Smooth muscle cell (in vitro differentiated cells): Measurements from ENCODE around the gene TCHP. TPM values are rescaled to one million over a fixed set of nuclear protein-coding genes. Genes with fewer than 3 reads are reported as not detected.
"Not testable (repeated sequence)": the region's sequence is repeated elsewhere in the genome, so short reads cannot be mapped to it uniquely, and the experiment has no call there.

Experiments used
- DNase-seq: peaks from one replicate; lab custom pipeline; 2025; ENCODE audit not compliant: unreplicated experiment; lab: John Stamatoyannopoulos, UW
- H2AFZ ChIP-seq: fragments of 200-600 bp; sonication (generic); 2 replicates; pipeline ENCODE4 v1.6.0; 2016; ENCODE audit warnings: antibody characterized with exemption, low read depth, mild to moderate bottlenecking
- H3F3A ChIP-seq: fragments of 200-600 bp; sonication (generic); 2 replicates; pipeline ENCODE4 v1.6.0; 2017; ENCODE audit warnings: antibody characterized with exemption, low read depth
- H3K27ac ChIP-seq: fragments of 200-600 bp; sonication (generic); 2 replicates; pipeline ENCODE4 v1.5.1; 2016; ENCODE audit warnings: low read depth, mild to moderate bottlenecking
- H3K27me3 ChIP-seq: fragments of 200-600 bp; sonication (generic); 2 replicates; pipeline ENCODE4 v1.6.1; 2016; ENCODE audit warnings: low read depth, mild to moderate bottlenecking
- H3K36me3 ChIP-seq: fragments of 200-600 bp; sonication (generic); 2 replicates; pipeline ENCODE4 v1.5.1; 2016; ENCODE audit warnings: low read depth
- H3K4me1 ChIP-seq: fragments of 200-600 bp; sonication (generic); 2 replicates; pipeline ENCODE4 v1.5.1; 2016; ENCODE audit warnings: low read depth
- H3K4me2 ChIP-seq: fragments of 200-600 bp; sonication (generic); 2 replicates; pipeline ENCODE4 v1.6.0; 2016; ENCODE audit warnings: mild to moderate bottlenecking
- H3K4me3 ChIP-seq: fragments of 200-600 bp; sonication (generic); 2 replicates; pipeline ENCODE4 v1.5.1; 2016; ENCODE audit warnings: mild to moderate bottlenecking
- H3K79me2 ChIP-seq: fragments of 200-600 bp; sonication (generic); 2 replicates; pipeline ENCODE4 v1.6.0; 2016; ENCODE audit warnings: low read depth, mild to moderate bottlenecking
- H3K9ac ChIP-seq: fragments of 200-600 bp; sonication (generic); 2 replicates; pipeline ENCODE4 v1.6.0; 2016; ENCODE audit warnings: low read depth
- H3K9me3 ChIP-seq: fragments of 200-600 bp; sonication (generic); replicated peaks from 2 replicates; pipeline ENCODE4 v1.5.1; 2016; ENCODE audit warnings: low read depth
- H4K20me1 ChIP-seq: fragments of 200-600 bp; sonication (generic); 2 replicates; pipeline ENCODE4 v1.6.0; 2016; ENCODE audit warnings: low read depth
- CTCF ChIP-seq: fragments of 200-600 bp; sonication (generic); IDR thresholded peaks from 2 replicates; pipeline ENCODE4 v1.5.1; 2017; ENCODE audit warnings: borderline replicate concordance, mild to moderate bottlenecking, antibody characterized with exemption; ENCODE audit not compliant: insufficient read depth, poor library complexity, severe bottlenecking
- WGBS: methylation state at CpG from one replicate; pipeline ENCODE4 v1.1.7; 2016; ENCODE audit warnings: low lambda C conversion rate; 5-methylcytosine and 5-hydroxymethylcytosine counted together
- polyA plus RNA-seq: library from polyadenylated mRNA; unstranded; fragments of >200 nt; fragmentation: Nextera tagmentation; extraction: Ambion mirVana; gene quantifications from 2 replicates; pipeline ENCODE4 v1.2.1, GENCODE V29; 2016
- total RNA-seq: library from RNA; depleted of rRNA; stranded (reverse); fragments of >200 nt; gene quantifications from 2 replicates; pipeline ENCODE4 v1.2.3, GENCODE V29; 2014

The TCHP gene
- total and polyA plus RNA-seq, 2 experiments from 2014 or later, result 4.2 to 7.7 TPM

GRCh38 chr12:109888179-109889020, 11.7 kb upstream of the TCHP start:
- peak overlapping the region; percentile 52 for H3K27ac ChIP-seq
- no peak overlapping the region for H2AFZ ChIP-seq
- H3K4me2 ChIP-seq, result no peak overlapping the region
- no peaks in the 10 kb centered on the region for H3K36me3 ChIP-seq
- no peaks in the 10 kb centered on the region for H3K27me3 ChIP-seq
- no peaks in the 10 kb centered on the region for H3K9me3 ChIP-seq
- no peak for TF ChIP-seq CTCF
- WGBS, result 82% methylated on average over 12 of the region's 12 CpGs
- no peaks in the 10 kb centered on the region for H3K4me1 ChIP-seq
- no peaks in the 10 kb centered on the region for H3F3A ChIP-seq
- no peak overlapping the region for H3K9ac ChIP-seq
- no peaks in the 10 kb centered on the region for H3K79me2 ChIP-seq
- DNase-seq, result no peak
- H4K20me1 ChIP-seq, result no peaks in the 10 kb centered on the region
- H3K4me3 ChIP-seq, result no peak overlapping the region

- Histone ChIP-seq H3K4me1 (no peaks in the 10 kb centered on the region), H3F3A (no peaks in the 10 kb centered on the region), H3K9me3 (no peaks in the 10 kb centered on the region), H3K27ac (no peak overlapping the region), H2AFZ (no peak overlapping the region), H3K79me2 (no peaks in the 10 kb centered on the region), H3K4me3 (no peak overlapping the region), H3K36me3 (no peaks in the 10 kb centered on the region), H4K20me1 (no peaks in the 10 kb centered on the region), H3K4me2 (no peak overlapping the region), H3K9ac (no peak overlapping the region), H3K27me3 (no peaks in the 10 kb centered on the region)
- no peak for DNase-seq
- 83% methylated on average over 13 of the region's 13 CpGs for whole genome bisulfite sequencing
- TF ChIP-seq CTCF, result no peak
Observed at GRCh38 chr12:109890620-109891170, 9.4 kb upstream of the TCHP start.

- H3K4me3 ChIP-seq, result not testable (repeated sequence)
Observed at GRCh38 chr12:109891731-109892130, 8.3 kb upstream of the TCHP start.

GRCh38 chr12:109892165-109892715, 7.8 kb upstream of the TCHP start:
- Histone ChIP-seq H3K9me3 (no peaks in the 10 kb centered on the region), H3F3A (no peaks in the 10 kb centered on the region), H3K9ac (no peak overlapping the region), H3K36me3 (no peaks in the 10 kb centered on the region), H3K27ac (no peak overlapping the region), H3K4me2 (no peak overlapping the region), H2AFZ (no peak overlapping the region), H3K79me2 (no peaks in the 10 kb centered on the region), H3K4me3 (no peak overlapping the region), H3K4me1 (no peaks in the 10 kb centered on the region), H3K27me3 (no peaks in the 10 kb centered on the region), H4K20me1 (no peaks in the 10 kb centered on the region)
- WGBS, result 94% methylated on average over 1 of the region's 1 CpG
- TF ChIP-seq CTCF, result no peak
- DNase-seq, result no peak

More at GRCh38 chr12:109891731-109892130, 8.3 kb upstream of the TCHP start:
- not testable (repeated sequence) for H3K79me2 ChIP-seq, DNase-seq, H3K9ac ChIP-seq, H3K36me3 ChIP-seq, H2AFZ ChIP-seq, H3K9me3 ChIP-seq, H3K4me2 ChIP-seq, H3F3A ChIP-seq, H4K20me1 ChIP-seq, H3K4me1 ChIP-seq, H3K27me3 ChIP-seq, H3K27ac ChIP-seq
- WGBS, result 84% methylated on average over 7 of the region's 7 CpGs
